Lung (tissue), 12 donors: ENCODE measurements around the gene AK6. TPM values are rescaled to one million over a fixed set of nuclear protein-coding genes. Genes with fewer than 3 reads are reported as not detected.

Experiments
- ATAC-seq: fragments of 200-7000 bp; cut with Tn5 transposase; one replicate; pipeline ENCODE4 v1.9.1; 2020; ENCODE audit warnings: moderate number of reproducible peaks; ENCODE audit not compliant: insufficient read depth, low FRiP score
- DNase-seq, 3 donors: peaks; one replicate each; pipeline ENCODE4 v3.0.0-alpha.2; 2013 to 2017
- H3K27ac ChIP-seq, 2 donors: one replicate each; pipeline ENCODE4 v1.5.1; 2013; ENCODE audit warnings: mild to moderate bottlenecking in 2 of 2, moderate library complexity in 2 of 2, control low read depth in 1 of 2, inconsistent platforms in 1 of 2, low read depth in 1 of 2, low read length in 1 of 2
- H3K27me3 ChIP-seq, 3 donors: one replicate each; pipeline ENCODE4 v1.5.1; 2013; ENCODE audit warnings: low read length in 2 of 3; ENCODE audit not compliant: control insufficient read depth in 3 of 3, insufficient read depth in 3 of 3
- H3K36me3 ChIP-seq, 4 donors: one replicate each; pipeline ENCODE4 v1.5.1; 2013; ENCODE audit warnings: low read length in 4 of 4, mild to moderate bottlenecking in 1 of 4, moderate library complexity in 1 of 4; ENCODE audit not compliant: control insufficient read depth in 4 of 4, insufficient read depth in 4 of 4
- H3K4me1 ChIP-seq, 5 donors: one replicate each; pipeline ENCODE4 v1.5.1; 2013; ENCODE audit warnings: low read length in 5 of 5, mild to moderate bottlenecking in 2 of 5, moderate library complexity in 1 of 5; ENCODE audit not compliant: control insufficient read depth in 5 of 5, insufficient read depth in 5 of 5
- H3K4me3 ChIP-seq: one replicate; pipeline ENCODE4 v1.5.1; 2013; ENCODE audit warnings: mild to moderate bottlenecking, control low read depth, moderate library complexity
- H3K9ac ChIP-seq, 2 donors: one replicate each; pipeline ENCODE4 v1.5.1; 2013; ENCODE audit warnings: low read length in 2 of 2, control low read depth in 1 of 2; ENCODE audit not compliant: insufficient read depth in 1 of 2
- H3K9me3 ChIP-seq, 4 donors: one replicate each; pipeline ENCODE4 v1.5.1; 2013; ENCODE audit warnings: low read length in 3 of 4, mild to moderate bottlenecking in 1 of 4, moderate library complexity in 1 of 4; ENCODE audit not compliant: control insufficient read depth in 4 of 4, insufficient read depth in 3 of 4
- WGBS, 2 donors: extraction: QIAGEN DNeasy Blood & Tissue Kit; methylation state at CpG; one replicate each; pipeline ENCODE4 v1.1.7; 2013; 5-methylcytosine and 5-hydroxymethylcytosine counted together
- polyA plus RNA-seq, 2 donors: library from polyadenylated mRNA; stranded (reverse); fragments of 200-250 nt; gene quantifications; one replicate each; pipeline ENCODE4 v1.2.1, GENCODE V29; 2013
- total RNA-seq, 2 donors: library from RNA; depleted of rRNA in 1 of 2; stranded (reverse); fragments of >200 nt in 1 of 2; gene quantifications; one replicate each; pipeline ENCODE4 v1.2.1, GENCODE V29; 2014 to 2021
- TF ChIP-seq, protein P1 (sequence below): IDR thresholded peaks from 2 replicates; pipeline ENCODE4 v1.5.1; 2012; ENCODE audit warnings: mild to moderate bottlenecking; ENCODE audit errors: control extremely low read depth, extremely low read depth
- donor health status: control.
- donor health status: control.
- donor health status: Bipolar disorder and iron deficiency.
- donor health status: healthy.
- donor health status: DM: yes; HTN: yes; CAD: no.

AK6 gene
- total and polyA plus RNA-seq, 4 donors, result 20.6 to 38.0 (median 33.7) TPM

DNA sequence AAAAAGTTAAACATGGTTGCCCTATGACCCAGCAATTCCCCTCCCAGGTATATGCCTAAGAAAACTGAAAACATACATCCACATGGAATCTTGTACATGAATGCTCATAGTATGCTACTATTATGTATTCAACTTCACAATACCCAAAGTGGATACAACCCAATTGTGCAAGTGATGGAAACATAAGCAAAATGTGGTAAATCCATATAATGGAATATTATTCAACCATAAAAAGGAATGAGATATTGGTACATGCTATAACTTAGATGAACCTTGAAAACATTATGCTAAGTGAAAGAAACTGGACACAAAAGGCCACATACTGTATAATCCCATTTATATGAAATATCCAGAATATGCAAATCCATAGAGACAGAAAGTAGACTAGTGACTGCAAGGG lies 18.7 kb downstream of the AK6 start:
- DNase-seq (no peak), ATAC-seq (no peak)
- Histone ChIP-seq H3K27ac (no peak overlapping the region), H3K27me3 (no peaks in the 10 kb centered on the region), H3K4me3 (no peak overlapping the region), H3K9ac (no peak overlapping the region), H3K4me1 (no peaks in the 10 kb centered on the region), H3K9me3 (peaks cover 0 to 5% (median 0%) of the 10 kb centered on the region in 4 donors), H3K36me3 (peaks cover 9 to 21% (median 14%) of the 10 kb centered on the region in 4 donors)
- TF ChIP-seq, protein P1, sequence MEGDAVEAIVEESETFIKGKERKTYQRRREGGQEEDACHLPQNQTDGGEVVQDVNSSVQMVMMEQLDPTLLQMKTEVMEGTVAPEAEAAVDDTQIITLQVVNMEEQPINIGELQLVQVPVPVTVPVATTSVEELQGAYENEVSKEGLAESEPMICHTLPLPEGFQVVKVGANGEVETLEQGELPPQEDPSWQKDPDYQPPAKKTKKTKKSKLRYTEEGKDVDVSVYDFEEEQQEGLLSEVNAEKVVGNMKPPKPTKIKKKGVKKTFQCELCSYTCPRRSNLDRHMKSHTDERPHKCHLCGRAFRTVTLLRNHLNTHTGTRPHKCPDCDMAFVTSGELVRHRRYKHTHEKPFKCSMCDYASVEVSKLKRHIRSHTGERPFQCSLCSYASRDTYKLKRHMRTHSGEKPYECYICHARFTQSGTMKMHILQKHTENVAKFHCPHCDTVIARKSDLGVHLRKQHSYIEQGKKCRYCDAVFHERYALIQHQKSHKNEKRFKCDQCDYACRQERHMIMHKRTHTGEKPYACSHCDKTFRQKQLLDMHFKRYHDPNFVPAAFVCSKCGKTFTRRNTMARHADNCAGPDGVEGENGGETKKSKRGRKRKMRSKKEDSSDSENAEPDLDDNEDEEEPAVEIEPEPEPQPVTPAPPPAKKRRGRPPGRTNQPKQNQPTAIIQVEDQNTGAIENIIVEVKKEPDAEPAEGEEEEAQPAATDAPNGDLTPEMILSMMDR, result no peak

GRCh38 chr5:69343083-69343482 lies 26.2 kb downstream of the AK6 start:
- no peaks in the 10 kb centered on the region for H3K36me3 ChIP-seq
- TF ChIP-seq, protein P1, result no peak
- no peak overlapping the region for H3K4me3 ChIP-seq
- H3K9me3 ChIP-seq, result no peaks in the 10 kb centered on the region
- no peak overlapping the region for H3K27ac ChIP-seq
- ATAC-seq (no peak), DNase-seq (no peak)
- whole genome bisulfite sequencing, 2 donors, result 86 to 91% methylated on average over 1 of the region's 1 CpG
- H3K27me3 ChIP-seq, result no peaks in the 10 kb centered on the region
- H3K4me1 ChIP-seq, result no peaks in the 10 kb centered on the region
- H3K9ac ChIP-seq, result no peak overlapping the region

- TF ChIP-seq, protein P1, result no peak
- Histone ChIP-seq H3K27ac (no peak overlapping the region), H3K36me3 (no peaks in the 10 kb centered on the region), H3K4me1 (no peaks in the 10 kb centered on the region), H3K9ac (no peak overlapping the region), H3K9me3 (no peaks in the 10 kb centered on the region), H3K27me3 (no peaks in the 10 kb centered on the region), H3K4me3 (no peak overlapping the region)
- DNase-seq, result no peak
- no peak for ATAC-seq
- WGBS, 2 donors, result 91 to 92% methylated on average over 4 of the region's 4 CpGs
Observed at GRCh38 chr5:69341520-69342161, 27.7 kb downstream of the AK6 start.
